GM19452 (cell line): ENCODE measurements around the gene SYTL3.

Source experiments
- ATAC-seq: cut with Tn5 transposase; IDR thresholded peaks from one replicate; pipeline ENCODE4 v1.9.1; 2021; ENCODE audit not compliant: unreplicated experiment

SYTL3 gene

DNA sequence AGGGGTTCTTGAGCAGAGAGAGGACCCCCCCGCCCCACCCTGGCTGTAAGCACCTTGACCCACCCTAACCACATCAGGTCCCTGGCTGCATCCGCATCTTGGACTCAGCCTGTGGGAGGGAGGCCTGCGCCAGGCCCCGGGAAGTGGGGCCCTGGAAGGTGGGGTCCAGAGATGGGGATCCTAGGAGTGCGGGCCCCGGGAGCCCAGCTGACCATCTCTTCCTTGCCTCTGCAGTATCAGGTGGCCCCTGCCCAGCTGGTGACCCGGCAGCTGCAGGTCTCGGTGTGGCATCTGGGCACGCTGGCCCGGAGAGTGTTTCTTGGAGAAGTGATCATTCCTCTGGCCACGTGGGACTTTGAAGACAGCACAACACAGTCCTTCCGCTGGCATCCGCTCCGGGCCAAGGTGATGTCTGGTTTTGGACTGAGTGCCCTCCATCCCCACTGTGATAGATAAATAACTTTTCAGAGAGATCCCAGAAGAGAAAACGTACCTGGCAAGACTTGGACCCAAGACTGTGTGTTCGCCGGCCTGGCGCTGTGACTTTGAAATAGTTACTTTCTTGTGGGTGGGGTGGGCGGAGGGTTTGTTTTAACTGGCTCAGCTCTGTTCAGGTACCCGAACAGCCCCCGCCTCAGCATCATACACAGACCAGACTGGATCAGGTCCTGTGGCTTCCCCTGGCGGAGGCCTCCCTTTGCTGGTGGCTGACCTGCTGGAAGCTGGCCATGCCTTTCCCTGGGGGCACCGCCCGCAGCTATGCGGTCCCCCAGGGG lies 107.3 kb downstream of the SYTL3 start:
- ATAC-seq = no peak

DNA sequence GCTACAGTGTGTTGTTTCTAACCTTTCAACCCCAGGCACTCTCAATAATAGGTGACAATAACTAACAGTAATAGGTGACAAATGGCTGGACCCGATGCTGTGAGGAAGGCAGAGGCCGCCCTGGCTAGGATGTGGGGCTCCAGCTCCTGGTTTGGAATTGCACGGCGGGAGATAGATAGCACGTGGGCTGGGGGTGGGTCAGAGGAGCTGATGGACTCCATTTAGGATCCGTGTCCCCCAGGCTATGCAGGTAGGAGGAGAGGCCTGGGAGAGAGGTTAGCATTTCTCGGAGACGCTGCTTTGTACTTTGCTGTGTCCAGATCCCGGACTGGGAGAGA lies 107.9 kb downstream of the SYTL3 start:
- ATAC-seq = no peak

DNA sequence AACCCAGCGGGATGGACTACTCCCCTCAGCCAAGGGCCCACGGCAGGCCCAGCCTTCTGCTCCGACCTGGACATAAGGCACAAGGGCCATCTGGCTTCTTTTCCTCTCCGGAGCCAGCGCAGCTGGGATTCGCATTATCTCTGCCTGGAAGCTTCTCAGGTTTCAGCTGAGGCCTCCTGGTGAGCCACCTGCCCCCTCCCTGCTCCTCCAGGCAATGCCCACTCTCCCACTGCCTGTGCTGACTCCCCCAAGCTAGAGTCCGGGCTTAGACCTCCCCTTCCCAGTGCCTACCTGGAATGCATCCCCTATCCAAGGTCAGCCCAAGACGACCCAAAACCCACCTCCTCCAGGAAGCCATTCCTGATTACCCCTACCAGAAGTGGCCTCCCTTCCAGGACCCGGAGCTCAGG lies 108.6 kb downstream of the SYTL3 start:
- ATAC-seq = no peak

DNA sequence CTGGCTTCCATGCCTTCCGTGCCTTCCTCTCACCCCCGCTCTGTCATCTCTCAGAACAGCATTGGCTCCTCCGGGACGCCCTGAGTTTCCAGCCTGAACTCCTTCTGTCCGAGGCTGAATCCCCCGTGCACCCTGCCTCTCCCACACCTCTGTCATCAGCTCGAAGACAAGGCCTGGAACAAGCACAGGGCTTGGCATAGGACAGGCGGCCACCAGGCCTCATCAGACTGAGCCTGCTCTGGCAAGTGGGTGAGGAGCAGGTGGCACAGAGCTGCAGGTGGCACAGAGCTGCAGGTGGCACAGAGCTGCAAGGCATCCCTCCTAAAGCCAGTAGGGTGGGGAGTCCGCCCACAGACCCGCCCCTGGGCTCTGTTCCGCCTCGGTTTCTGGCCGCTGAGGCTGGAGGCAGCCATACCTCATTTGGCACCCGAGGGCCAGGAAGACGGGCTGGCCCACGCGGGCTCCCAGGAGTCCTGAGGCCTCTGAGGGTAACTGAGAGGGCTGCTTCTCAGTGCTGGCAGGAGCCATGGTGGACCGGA lies 109.2 kb downstream of the SYTL3 start:
- ATAC-seq = no peak

DNA sequence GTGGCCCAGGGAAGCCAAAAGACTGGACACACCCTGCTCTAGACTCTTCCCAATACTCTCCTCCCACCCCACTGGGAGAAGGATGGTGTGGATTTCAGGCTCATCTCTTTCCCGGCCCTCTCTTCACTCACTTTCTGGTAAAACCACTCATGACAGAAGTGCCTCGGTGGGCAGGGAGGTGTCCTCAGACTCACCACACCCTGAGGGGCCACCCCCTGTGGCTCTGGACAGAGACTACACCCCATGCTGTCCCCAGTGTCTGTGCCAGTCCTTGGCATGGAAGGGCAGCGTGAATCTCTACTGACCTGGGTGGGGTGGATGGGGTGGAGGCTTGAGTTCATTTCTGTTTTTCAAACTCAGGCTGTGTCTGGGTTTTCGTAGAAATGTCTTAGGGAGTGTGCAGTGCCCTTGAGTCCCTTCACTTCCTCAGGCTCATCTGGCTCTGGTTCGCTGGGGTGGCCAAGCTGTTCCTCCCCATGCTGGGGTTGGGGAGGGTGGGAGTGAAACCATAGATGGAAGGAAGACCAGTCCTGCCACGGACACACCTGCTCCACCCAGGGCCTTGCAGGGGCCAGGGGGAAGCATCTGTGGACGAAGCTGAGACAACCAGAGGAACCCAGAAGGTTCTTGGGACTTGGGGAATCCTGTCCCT lies 110.2 kb downstream of the SYTL3 start:
- ATAC-seq = no peak

DNA sequence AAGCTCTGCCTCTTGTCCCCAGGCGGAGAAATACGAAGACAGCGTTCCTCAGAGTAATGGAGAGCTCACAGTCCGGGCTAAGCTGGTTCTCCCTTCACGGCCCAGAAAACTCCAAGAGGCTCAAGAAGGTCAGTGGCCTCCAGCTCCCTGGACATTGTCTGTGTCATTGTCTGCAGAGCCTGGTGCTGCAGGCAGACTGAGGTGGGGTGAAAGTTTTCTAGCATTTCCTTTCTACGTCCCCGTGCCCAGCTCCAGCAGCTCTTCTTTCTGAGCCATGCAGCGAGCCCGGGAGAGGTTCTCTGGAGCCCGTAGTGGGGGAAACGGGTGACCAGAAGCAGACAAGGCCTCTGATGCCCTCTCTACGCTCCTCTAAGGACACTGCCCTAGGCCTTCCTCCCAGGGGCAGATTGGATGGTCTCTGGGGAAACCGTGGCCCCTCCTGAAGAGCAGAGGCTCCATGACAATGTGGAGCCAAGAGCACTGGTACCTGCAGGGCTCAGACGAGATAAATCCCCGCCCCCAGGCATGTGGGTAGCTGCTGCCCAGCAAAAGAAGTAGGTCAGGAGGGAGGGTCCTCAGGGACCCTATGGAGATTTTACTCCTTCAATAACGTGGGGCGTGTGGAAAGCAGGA lies 110.9 kb downstream of the SYTL3 start:
- no peak for ATAC-seq

DNA sequence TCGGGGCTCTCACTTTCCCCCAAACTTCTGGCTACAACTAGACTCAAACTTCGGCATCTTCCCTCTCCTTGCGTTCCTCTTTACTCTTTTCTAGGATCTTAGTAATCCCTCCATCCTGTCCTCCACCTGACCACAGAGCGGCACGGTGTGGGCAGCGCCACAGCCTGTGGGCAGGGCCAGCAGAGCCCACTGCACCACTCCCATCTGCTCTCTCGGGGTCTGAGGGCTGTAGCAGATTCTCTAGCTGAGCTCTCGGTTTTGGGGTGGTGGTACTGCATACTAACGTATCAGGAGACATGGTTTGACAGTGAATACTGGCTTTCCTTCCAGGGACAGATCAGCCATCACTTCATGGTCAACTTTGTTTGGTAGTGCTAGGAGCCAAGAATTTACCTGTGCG lies 111.9 kb downstream of the SYTL3 start:
- no peak for ATAC-seq

DNA sequence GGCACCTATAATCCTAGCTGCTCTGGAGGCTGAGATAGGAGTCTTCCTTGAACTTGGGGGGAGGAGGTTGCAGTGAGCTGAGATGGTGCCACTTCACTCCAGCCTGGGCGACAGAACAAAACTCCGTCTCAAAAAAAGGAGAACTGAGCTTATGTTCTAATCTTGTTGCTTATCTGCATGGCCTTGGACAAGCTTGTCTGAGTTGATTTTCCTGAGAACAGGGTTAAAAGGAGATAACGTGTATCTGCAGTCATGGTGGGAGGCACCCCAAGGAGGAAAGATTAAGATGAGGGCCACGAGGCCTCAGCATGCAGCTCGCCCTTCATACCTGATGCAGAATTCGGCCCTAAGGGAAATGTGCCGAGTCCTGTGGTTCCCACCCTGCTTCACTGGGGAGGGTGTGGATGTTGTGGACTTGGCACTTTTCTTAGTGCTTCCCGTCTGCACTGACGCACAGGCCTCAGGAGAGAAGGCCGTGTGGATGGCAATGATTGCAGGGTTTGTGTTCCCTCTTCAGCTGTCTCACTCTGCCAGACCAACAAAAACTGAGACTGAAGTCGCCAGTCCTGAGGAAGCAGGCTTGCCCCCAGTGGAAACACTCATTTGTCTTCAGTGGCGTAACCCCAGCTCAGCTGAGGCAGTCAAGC lies 113.1 kb downstream of the SYTL3 start:
- no peak for ATAC-seq

DNA sequence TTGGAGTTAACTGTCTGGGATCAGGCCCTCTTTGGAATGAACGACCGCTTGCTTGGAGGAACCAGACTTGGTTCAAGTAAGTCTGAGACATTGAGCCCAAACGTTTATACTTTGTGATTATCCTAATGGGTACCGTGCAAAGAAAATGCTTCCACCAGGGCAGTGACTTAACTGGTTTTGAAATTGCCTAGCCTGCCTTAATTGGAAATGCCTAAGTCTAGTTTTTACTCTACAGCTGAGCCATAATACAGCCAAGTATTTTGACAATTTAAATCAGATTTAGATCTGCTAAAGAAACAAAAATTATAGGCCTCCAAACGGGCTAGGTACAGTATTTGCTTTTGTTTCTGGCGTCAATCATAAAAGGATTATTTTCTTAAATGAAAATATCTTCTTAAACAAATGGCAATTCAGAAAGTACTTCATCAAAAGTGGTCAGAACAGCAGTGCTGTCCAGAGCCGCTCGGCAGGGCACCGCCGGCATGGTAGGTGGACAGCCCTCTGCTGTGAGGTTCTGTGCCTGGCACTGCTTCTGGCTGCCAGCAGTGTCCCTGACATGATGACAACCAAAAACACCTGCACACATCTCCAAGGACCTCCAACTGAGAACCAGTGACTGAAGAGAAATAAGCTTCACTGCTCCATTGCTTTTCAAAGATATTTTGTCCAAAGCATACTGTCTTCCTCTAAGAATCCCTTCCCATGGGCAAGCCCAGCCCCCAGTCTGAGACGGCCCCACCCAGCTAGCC lies 113.8 kb downstream of the SYTL3 start:
- ATAC-seq = no peak

DNA sequence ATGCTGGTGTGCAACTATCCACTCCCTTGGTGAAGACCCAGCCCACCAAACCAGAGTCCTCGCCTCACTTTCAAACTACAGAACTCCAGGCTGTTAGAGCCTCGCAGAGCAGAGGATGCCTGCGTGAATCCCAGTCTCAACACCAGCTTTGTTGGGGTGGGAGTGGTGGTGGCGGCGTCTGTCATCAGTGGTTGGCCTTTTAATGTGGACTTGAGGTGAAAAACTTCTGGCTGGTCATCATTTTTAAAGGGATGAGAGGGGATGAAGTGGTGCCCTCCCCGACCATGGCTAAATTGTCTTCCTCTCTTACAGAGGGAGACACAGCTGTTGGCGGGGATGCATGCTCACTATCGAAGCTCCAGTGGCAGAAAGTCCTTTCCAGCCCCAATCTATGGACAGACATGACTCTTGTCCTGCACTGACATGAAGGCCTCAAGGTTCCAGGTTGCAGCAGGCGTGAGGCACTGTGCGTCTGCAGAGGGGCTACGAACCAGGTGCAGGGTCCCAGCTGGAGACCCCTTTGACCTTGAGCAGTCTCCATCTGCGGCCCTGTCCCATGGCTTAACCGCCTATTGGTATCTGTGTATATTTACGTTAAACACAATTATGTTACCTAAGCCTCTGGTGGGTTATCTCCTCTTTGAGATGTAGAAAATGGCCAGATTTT lies 114.5 kb downstream of the SYTL3 start:
- no peak for ATAC-seq

DNA sequence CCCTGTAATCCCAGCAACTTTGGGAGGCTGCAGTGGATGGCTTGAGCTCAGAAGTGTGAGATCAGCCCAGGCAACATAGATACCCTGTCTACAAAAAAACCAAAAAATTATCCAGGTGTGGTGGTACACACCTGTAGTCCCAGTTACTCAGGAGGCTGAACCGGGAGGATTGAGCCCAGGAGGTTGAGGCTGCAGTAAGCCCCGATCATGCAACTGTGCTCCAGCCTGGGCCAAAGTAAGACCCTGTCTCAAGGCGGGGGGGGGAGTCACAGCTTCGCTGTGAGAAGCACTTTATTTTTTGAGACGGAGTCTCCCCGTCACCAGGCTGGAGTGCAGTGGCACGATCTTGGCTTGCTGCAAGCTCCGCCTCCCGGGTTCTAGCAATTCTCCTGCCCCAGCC lies 115.1 kb downstream of the SYTL3 start:
- ATAC-seq = no peak

DNA sequence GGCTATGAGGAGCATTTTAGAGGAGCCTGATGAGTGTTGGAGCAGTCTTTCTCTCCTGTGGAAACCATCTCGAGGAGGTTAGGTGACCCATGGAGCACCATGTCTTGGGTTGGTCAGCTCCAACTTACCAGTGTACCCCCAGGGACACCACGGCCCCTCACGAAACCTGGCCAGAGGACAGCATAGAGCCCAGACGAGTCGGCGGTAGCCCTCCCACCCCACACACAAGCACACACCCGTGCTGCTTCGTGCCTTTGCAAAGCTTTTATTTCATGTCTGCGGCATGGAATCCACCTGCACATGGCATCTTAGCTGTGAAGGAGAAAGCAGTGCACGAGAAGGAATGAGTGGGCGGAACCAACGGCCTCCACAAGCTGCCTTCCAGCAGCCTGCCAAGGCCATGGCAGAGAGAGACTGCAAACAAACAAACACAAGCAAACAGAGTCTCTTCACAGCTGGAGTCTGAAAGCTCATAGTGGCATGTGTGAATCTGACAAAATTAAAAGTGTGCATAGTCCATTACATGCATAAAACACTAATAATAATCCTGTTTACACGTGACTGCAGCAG lies 115.7 kb downstream of the SYTL3 start:
- no peak for ATAC-seq

DNA sequence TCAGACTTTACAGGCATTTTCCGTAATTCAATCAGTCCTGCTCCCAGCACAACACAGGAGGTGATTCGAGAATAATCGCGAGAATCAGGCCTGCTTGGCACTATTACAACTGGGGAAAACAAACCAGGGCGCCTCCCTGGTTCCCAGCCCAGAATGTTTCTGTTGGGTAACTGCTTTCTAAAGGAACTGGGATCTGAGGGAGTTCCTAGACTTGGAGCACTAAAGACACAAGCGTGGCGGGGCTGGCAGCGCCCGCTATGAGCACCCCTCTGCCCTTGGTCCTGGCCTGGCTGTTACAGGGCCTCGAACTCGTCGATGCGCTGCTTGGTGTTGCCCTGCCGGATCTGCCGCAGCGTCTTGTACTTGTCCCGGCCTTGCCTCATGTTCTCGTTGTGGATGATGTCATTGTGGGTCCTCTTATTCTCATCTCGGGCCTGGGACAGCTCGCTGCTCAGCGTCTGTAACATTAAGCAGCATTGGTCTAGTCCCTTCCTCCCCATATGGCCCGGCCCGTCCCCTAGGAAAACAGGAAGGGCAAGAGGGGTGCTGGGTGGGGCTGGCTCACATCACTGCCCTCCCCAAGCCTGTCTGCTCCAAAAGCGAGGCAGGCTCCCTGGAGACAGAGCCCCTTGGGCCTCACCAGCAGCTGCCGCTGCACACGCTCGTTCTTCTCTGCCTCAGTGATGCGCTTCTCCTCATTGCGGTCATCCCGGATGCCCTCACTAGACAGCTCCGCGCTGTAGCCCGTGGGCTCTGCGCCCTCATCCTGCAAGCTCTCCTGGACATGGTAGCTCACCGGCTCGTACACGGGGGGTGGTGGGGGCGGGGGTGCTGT lies 117.0 kb downstream of the SYTL3 start:
- ATAC-seq = no peak

DNA sequence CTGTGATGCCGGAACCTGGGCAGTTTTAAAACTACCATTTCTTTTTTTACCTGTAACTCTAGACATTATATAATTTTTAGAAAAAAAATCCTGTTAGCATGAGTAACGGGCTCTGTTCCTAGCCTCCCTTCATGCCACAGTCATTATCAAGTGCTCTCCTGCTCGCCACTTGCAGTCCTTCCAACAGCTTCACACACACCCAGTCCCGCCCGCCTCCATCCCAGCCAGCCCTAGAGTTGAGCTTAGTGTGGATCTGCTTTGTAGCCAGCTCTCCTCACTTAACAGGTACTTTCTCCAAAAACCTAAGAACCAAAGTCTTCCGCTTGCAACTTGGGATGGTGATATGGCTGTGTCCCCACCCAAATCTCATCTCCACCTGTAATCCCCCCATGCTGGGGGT lies 117.9 kb downstream of the SYTL3 start:
- ATAC-seq = no peak

DNA sequence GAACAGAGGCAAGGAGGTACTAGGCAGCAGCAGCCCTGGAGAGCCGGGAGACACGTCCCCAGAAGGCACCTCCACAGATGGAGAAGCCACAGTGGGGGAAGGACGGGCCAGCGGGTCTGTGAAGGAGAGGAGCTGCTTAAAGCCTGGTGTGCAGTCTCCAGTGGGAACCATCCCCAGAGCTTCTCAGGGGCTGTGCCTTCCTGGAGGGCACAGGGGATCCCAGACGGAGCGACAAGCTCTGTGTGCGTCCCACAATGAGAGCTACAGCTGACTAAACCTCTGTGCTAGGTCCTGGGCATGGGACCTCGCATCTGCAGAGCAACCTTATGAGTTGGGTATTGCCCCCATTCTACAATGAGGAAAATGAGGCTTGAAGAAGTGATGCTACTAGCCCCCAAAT lies 118.6 kb downstream of the SYTL3 start:
- no peak for ATAC-seq

DNA sequence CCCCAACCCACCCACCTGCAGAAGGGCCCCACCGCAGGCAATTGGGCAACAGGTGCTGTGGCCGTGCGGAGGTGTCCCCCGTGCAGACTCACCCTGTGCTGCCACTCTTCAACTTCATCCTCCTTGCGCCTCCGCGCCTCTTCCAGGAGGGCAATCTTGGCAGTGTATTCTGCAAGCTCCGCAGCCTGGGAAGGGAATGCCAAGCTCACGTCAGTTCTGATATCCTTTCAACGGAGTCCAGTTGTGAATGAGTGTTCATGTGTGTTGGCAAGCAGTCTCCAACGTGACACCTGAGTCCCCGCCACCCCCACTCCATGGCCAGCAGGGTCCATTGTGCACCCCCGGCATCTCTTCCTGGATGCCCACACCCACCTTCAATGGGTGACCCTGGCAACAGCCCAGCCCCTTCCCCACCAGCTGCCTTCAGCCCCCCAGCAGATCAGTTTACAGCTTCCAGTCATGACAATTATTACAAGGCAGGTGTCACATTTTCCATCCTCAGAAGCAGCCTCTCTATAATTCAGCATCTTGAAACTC lies 119.4 kb downstream of the SYTL3 start:
- ATAC-seq = no peak

DNA sequence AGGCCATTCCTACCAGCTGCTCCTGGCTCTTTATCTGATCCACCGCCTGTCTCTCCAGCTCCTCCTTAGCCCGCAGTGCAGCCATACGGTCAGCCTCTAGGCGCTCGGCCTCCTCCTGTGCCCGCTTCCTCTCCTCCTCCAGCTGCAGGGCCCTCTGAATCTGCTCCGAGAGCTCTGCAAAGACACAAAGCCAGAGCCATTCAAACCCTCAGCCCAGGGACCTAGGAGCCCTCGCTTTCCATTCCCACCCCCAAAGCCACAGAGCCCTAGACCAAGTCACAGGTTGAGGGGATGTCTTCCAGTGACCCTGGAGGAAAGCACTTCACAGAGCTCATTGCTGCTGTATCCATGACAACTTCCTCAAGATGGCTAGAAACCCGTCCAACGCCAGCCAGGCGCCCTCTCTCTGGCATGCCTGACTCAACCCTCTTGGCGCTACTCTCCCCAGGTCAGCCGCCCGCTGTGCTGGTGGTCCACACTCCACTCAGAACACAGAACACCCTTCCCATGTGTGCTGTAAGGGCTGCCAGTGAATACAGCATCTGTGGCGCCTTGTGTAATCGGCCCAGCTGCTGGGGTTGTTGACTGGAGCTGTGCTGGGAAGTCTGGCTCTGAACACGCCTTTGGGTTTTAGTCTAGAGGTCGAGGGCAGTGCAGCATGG lies 120.0 kb downstream of the SYTL3 start:
- ATAC-seq = no peak

DNA sequence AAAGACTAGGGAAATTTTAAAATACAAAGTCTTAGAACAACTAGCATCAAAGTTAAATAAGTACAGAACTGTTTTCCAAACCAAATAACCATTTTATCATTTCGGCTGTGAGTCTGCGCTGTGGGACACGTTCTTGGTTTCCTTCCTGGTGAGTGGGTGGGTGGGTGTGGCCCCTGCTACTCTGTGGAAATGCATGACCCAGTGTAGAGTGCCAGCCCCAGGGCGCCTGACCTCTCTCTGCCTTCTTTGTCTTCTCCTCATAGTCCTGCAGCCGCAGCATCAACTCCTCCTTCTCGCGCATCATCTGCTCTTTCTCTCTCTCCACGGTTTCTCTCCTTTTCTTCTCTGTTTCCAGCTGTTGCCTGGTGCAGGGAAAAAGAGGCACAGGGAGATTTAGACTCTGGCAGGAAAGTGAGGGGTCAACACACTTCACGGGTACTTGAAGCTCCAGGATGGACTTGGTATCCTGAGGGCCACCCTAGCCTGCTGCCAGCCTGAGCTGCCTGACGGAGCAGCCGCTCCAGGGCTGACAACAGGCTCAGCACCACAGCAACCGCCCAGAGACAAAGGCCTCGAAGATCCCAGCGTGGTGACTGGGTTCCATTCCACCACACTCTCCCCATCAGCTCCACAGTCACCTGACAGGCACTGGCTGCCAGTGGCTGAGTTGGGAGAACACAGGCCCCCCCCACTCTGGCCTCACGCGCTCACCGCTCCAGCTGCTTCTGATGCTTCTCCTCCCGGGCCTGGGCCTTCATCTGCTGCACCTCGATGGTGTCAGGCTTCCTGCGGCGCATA lies 120.9 kb downstream of the SYTL3 start:
- ATAC-seq = no peak
